ENCODE results near the gene PCDH10.
"Not testable (repeated sequence)": the region's sequence is repeated elsewhere in the genome, so short reads cannot be mapped to it uniquely, and the experiment has no call there.

PCDH10 gene

GRCh38 chr4:133186210-133186609, 37.1 kb downstream of the PCDH10 start:
- Histone ChIP-seq H3K9ac (ENCODE audit: low read length) (no peak overlapping the region), H3K4me1 (ENCODE audit: insufficient read depth, low read length) (no peaks in the 10 kb centered on the region), H3K9me3 (ENCODE audit: low read length) (no peaks in the 10 kb centered on the region), H3K4me3 (ENCODE audit: low read depth in 1 of 2, low read length in 2 of 2) (no peak overlapping the region), H3K27me3 (ENCODE audit: control insufficient read depth in 1 of 2, insufficient read depth in 2 of 2, low read length in 2 of 2) (no peaks in the 10 kb centered on the region), H3K36me3 (ENCODE audit: insufficient read depth, low read length) (no peaks in the 10 kb centered on the region), H3K27ac (ENCODE audit: low read depth, low read length) (no peak overlapping the region)

DNA sequence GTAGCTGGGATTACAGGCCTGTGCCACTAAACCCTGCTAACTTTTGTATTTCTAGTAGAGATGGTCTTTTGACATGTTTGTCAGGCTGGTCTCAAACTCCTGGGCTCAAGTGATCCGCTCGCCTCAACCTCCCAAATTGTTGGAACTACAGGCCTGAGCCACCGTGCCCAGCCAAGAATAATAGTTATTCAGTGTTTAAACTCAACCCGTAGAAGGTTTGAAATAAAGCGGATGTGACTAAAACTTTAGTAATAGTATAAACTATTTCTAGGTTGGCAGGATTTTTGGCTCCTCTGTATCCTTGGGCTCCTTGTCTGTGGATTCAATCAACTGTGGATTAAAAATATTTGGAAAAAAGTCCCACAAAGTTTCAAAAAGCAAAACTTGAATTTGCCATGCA, 37.8 kb downstream of the PCDH10 start:
- H3K27me3 ChIP-seq (ENCODE audit: control insufficient read depth in 1 of 2, insufficient read depth in 2 of 2, low read length in 2 of 2), result no peaks in the 10 kb centered on the region
- H3K36me3 ChIP-seq (ENCODE audit: insufficient read depth, low read length), result no peaks in the 10 kb centered on the region
- no peaks in the 10 kb centered on the region for H3K9me3 ChIP-seq (ENCODE audit: low read length)
- H3K4me3 ChIP-seq (ENCODE audit: low read depth in 1 of 2, low read length in 2 of 2), result no peak overlapping the region
- no peak overlapping the region for H3K27ac ChIP-seq (ENCODE audit: low read depth, low read length)
- H3K4me1 ChIP-seq (ENCODE audit: insufficient read depth, low read length), result no peaks in the 10 kb centered on the region
- H3K9ac ChIP-seq (ENCODE audit: low read length), result no peak overlapping the region

- no peak overlapping the region for H3K27ac ChIP-seq (ENCODE audit: low read depth, low read length)
- no peaks in the 10 kb centered on the region for H3K36me3 ChIP-seq (ENCODE audit: insufficient read depth, low read length)
- H3K4me3 ChIP-seq (ENCODE audit: low read depth in 1 of 2, low read length in 2 of 2), result no peak overlapping the region
Observed at GRCh38 chr4:133188433-133189146, 39.5 kb downstream of the PCDH10 start.

GRCh38 chr4:133189147-133189517, 40.0 kb downstream of the PCDH10 start:
- no peaks in the 10 kb centered on the region for H3K27me3 ChIP-seq (ENCODE audit: control insufficient read depth in 1 of 2, insufficient read depth in 2 of 2, low read length in 2 of 2)
- no peaks in the 10 kb centered on the region for H3K36me3 ChIP-seq (ENCODE audit: insufficient read depth, low read length)
- H3K4me3 ChIP-seq (ENCODE audit: low read depth in 1 of 2, low read length in 2 of 2), result no peak overlapping the region
- no peaks in the 10 kb centered on the region for H3K9me3 ChIP-seq (ENCODE audit: low read length)
- no peak overlapping the region for H3K27ac ChIP-seq (ENCODE audit: low read depth, low read length)
- no peaks in the 10 kb centered on the region for H3K4me1 ChIP-seq (ENCODE audit: insufficient read depth, low read length)
- H3K9ac ChIP-seq (ENCODE audit: low read length), result no peak overlapping the region

More at GRCh38 chr4:133188433-133189146, 39.5 kb downstream of the PCDH10 start:
- H3K9me3 ChIP-seq (ENCODE audit: low read length), result no peaks in the 10 kb centered on the region
- H3K4me1 ChIP-seq (ENCODE audit: insufficient read depth, low read length), result no peaks in the 10 kb centered on the region
- H3K9ac ChIP-seq (ENCODE audit: low read length), result no peak overlapping the region
- H3K27me3 ChIP-seq (ENCODE audit: control insufficient read depth in 1 of 2, insufficient read depth in 2 of 2, low read length in 2 of 2), result no peaks in the 10 kb centered on the region

- Histone ChIP-seq H3K4me3 (ENCODE audit: low read depth in 1 of 2, low read length in 2 of 2) (no peak overlapping the region), H3K9me3 (ENCODE audit: low read length) (no peaks in the 10 kb centered on the region), H3K27ac (ENCODE audit: low read depth, low read length) (no peak overlapping the region), H3K27me3 (ENCODE audit: control insufficient read depth in 1 of 2, insufficient read depth in 2 of 2, low read length in 2 of 2) (no peaks in the 10 kb centered on the region), H3K36me3 (ENCODE audit: insufficient read depth, low read length) (no peaks in the 10 kb centered on the region), H3K4me1 (ENCODE audit: insufficient read depth, low read length) (no peaks in the 10 kb centered on the region), H3K9ac (ENCODE audit: low read length) (no peak overlapping the region)
Observed at GRCh38 chr4:133190098-133190497, 41.0 kb downstream of the PCDH10 start.

DNA sequence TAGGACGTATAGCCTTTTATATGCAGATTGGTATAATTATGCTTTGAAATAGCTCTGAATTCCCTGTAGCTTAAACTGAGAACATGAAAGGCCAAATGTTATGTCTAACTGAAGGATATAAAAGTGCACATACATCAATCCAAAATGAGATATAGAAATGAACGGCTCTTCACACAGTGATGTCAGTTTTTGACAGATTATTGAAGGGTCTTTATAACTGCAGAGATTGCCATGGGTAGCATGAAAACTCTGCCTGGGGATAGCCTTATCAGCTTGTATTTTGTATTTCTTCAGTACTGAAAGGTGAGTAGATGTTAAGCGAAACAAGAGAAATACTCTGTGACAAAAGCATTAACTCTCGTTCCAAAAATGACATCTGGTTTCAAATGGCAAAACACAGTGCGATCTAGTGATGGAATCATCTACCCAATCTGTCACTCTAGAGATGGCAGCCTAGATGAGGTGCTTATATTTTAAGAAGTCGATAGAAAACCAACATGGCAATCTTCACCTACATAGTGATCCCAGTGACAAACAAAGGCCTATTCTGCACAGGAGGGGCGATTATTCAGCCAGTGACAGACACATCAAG, 59.7 kb downstream of the PCDH10 start:
- no peak overlapping the region for H3K4me3 ChIP-seq (ENCODE audit: low read depth in 1 of 2, low read length in 2 of 2)
- no peaks in the 10 kb centered on the region for H3K4me1 ChIP-seq (ENCODE audit: insufficient read depth, low read length)
- H3K9me3 ChIP-seq (ENCODE audit: low read length), result no peaks in the 10 kb centered on the region
- no peaks in the 10 kb centered on the region for H3K27me3 ChIP-seq (ENCODE audit: control insufficient read depth in 1 of 2, insufficient read depth in 2 of 2, low read length in 2 of 2)
- no peaks in the 10 kb centered on the region for H3K36me3 ChIP-seq (ENCODE audit: insufficient read depth, low read length)
- no peak overlapping the region for H3K9ac ChIP-seq (ENCODE audit: low read length)
- no peak overlapping the region for H3K27ac ChIP-seq (ENCODE audit: low read depth, low read length)

GRCh38 chr4:133233922-133234321, 84.8 kb downstream of the PCDH10 start:
- no peaks in the 10 kb centered on the region for H3K27me3 ChIP-seq (ENCODE audit: control insufficient read depth in 1 of 2, insufficient read depth in 2 of 2, low read length in 2 of 2)
- no peak overlapping the region for H3K9ac ChIP-seq (ENCODE audit: low read length)
- no peak overlapping the region for H3K4me3 ChIP-seq (ENCODE audit: low read depth in 1 of 2, low read length in 2 of 2)
- H3K4me1 ChIP-seq (ENCODE audit: insufficient read depth, low read length), result no peaks in the 10 kb centered on the region
- no peaks in the 10 kb centered on the region for H3K9me3 ChIP-seq (ENCODE audit: low read length)
- H3K36me3 ChIP-seq (ENCODE audit: insufficient read depth, low read length), result no peaks in the 10 kb centered on the region
- no peak overlapping the region for H3K27ac ChIP-seq (ENCODE audit: low read depth, low read length)

GRCh38 chr4:133240451-133240850, 91.4 kb downstream of the PCDH10 start:
- not testable (repeated sequence) for H3K9me3 ChIP-seq (ENCODE audit: low read length); H3K27ac ChIP-seq (ENCODE audit: low read depth, low read length); H3K27me3 ChIP-seq (ENCODE audit: control insufficient read depth in 1 of 2, insufficient read depth in 2 of 2, low read length in 2 of 2); H3K4me1 ChIP-seq (ENCODE audit: insufficient read depth, low read length); H3K4me3 ChIP-seq (ENCODE audit: low read depth in 1 of 2, low read length in 2 of 2); H3K36me3 ChIP-seq (ENCODE audit: insufficient read depth, low read length); H3K9ac ChIP-seq (ENCODE audit: low read length)

Measured in muscle layer of colon (tissue), 2 donors.